Measurements from ENCODE around the gene GIMAP7. TPM values are rescaled to one million over a fixed set of nuclear protein-coding genes. Genes with fewer than 3 reads are reported as not detected.
A peak's percentile ranks its signal among the peaks of the same experiment; 100 is the strongest.

Gene GIMAP7
- total RNA-seq, 4 donors from 2014 or later = 4.8 to 16.5 (median 8.5) TPM

GRCh38 chr7:150566572-150566971 lies 51.9 kb downstream of the GIMAP7 start:
- H3K4me3 ChIP-seq = peak overlapping the region in 1 of 4 donors; percentile 29
- no peak for TF ChIP-seq CTCF (IDR thresholded peaks at IDR 0.05)
- no peak for TF ChIP-seq POLR2A (IDR thresholded peaks at IDR 0.05)
- H3K9me3 ChIP-seq = no peaks in the 10 kb centered on the region
- DNase-seq = no peak
- H3K27ac ChIP-seq = peak overlapping the region in 2 of 4 donors; percentile 61 to 83
- no peaks in the 10 kb centered on the region for H3K36me3 ChIP-seq
- no peaks in the 10 kb centered on the region for H3K4me1 ChIP-seq
- no peaks in the 10 kb centered on the region for H3K27me3 ChIP-seq

- H3K36me3 ChIP-seq = peaks cover 0 to 1% (median 0%) of the 10 kb centered on the region in 3 donors
- DNase-seq = peak in 1 of 3 donors; percentile 30
Observed at GRCh38 chr7:150567169-150567568, 52.5 kb downstream of the GIMAP7 start, which contains the start of gene GIMAP4. TSS of gene GIMAP4 (plus strand) at chr7:150567390. CDS start at chr7:150569902, 2,512 bp downstream.

GRCh38 chr7:150567871-150568301 lies 53.2 kb downstream of the GIMAP7 start:
- DNase-seq = no peak
- TF ChIP-seq CTCF (IDR thresholded peaks at IDR 0.05) (no peak), POLR2A (IDR thresholded peaks at IDR 0.05) (no peak)
- peak overlapping the region; percentile 61 to 83 (median 70) for H3K27ac ChIP-seq
- no peaks in the 10 kb centered on the region for H3K27me3 ChIP-seq
- H3K4me1 ChIP-seq = no peaks in the 10 kb centered on the region
- peak overlapping the region; percentile 29 to 52 (median 46) for H3K4me3 ChIP-seq
- H3K36me3 ChIP-seq = peaks cover 0 to 7% (median 0%) of the 10 kb centered on the region in 3 donors
- H3K9me3 ChIP-seq = no peaks in the 10 kb centered on the region

More at GRCh38 chr7:150567169-150567568, 52.5 kb downstream of the GIMAP7 start, which contains the start of gene GIMAP4:
- no peaks in the 10 kb centered on the region for H3K27me3 ChIP-seq
- H3K4me3 ChIP-seq = peak within 1 kb of the TSS; percentile 29 to 52 (median 46)
- no peaks in the 10 kb centered on the region for H3K4me1 ChIP-seq
- H3K9me3 ChIP-seq = no peaks in the 10 kb centered on the region
- TF ChIP-seq POLR2A (IDR thresholded peaks at IDR 0.05) (no peak), CTCF (IDR thresholded peaks at IDR 0.05) (no peak)
- peak within 1 kb of the TSS; percentile 61 to 83 (median 70) for H3K27ac ChIP-seq

GRCh38 chr7:150568714-150569113 lies 54.0 kb downstream of the GIMAP7 start:
- Histone ChIP-seq H3K36me3 (peaks cover 0 to 7% (median 0%) of the 10 kb centered on the region in 3 donors), H3K9me3 (no peaks in the 10 kb centered on the region), H3K4me1 (no peaks in the 10 kb centered on the region), H3K27me3 (no peaks in the 10 kb centered on the region), H3K27ac (peak overlapping the region; percentile 61 to 83 (median 70)), H3K4me3 (peak overlapping the region; percentile 29 to 52 (median 46))
- no peak for TF ChIP-seq POLR2A (IDR thresholded peaks at IDR 0.05)
- peak in 1 of 6 experiments; percentile 1 for TF ChIP-seq CTCF (IDR thresholded peaks at IDR 0.05)
- DNase-seq = no peak

GRCh38 chr7:150569245-150569955 lies 54.7 kb downstream of the GIMAP7 start:
- TF ChIP-seq CTCF (IDR thresholded peaks at IDR 0.05) (no peak), POLR2A (IDR thresholded peaks at IDR 0.05) (no peak)
- no peak for DNase-seq
- Histone ChIP-seq H3K36me3 (peaks cover 0 to 7% (median 0%) of the 10 kb centered on the region in 3 donors), H3K4me3 (peak overlapping the region; percentile 29 to 52 (median 46)), H3K27ac (peak overlapping the region; percentile 31 to 74 (median 64)), H3K9me3 (no peaks in the 10 kb centered on the region), H3K27me3 (no peaks in the 10 kb centered on the region), H3K4me1 (no peaks in the 10 kb centered on the region)

Other genes with a start within 250 kb of the GIMAP7 start
- gene LRRC61, start 191.5 kb upstream of the GIMAP7 start, total RNA-seq = 10 to 100 TPM; 19.3 to 22.1 (median 20.0) TPM
- 10 to 100 TPM; 34.5 to 70.4 (median 56.8) TPM for gene ACTR3C, start 191.3 kb upstream of the GIMAP7 start, total RNA-seq
- gene RARRES2, start 173.2 kb upstream of the GIMAP7 start, total RNA-seq = 10 to 100 TPM; 21.5 to 99.9 (median 27.1) TPM
- 100 to 1,000 TPM; 138 to 209 (median 159) TPM for gene REPIN1, start 146.1 kb upstream of the GIMAP7 start, total RNA-seq
- gene ZNF775, start 135.5 kb upstream of the GIMAP7 start, total RNA-seq = 1 to 10 TPM; 1.7 to 2.8 (median 2.5) TPM
- 10 to 100 TPM in 1 of 4 donors, 1 to 10 TPM in 2, under 1 TPM in 1; 0.88 to 19.8 (median 5.2) TPM for gene GIMAP8, start 64.2 kb upstream of the GIMAP7 start, total RNA-seq
- 10 to 100 TPM in 2 of 4 donors, 1 to 10 TPM in 2; 5.1 to 38.0 (median 14.6) TPM for gene GIMAP4, start 52.5 kb downstream of the GIMAP7 start, total RNA-seq
- 10 to 100 TPM in 2 of 4 donors, 1 to 10 TPM in 2; 7.0 to 35.5 (median 10.6) TPM for gene GIMAP6, start 117.5 kb downstream of the GIMAP7 start, total RNA-seq
- gene GIMAP2, start 170.8 kb downstream of the GIMAP7 start, total RNA-seq = 10 to 100 TPM in 1 of 4 donors, 1 to 10 TPM in 3; 4.8 to 17.3 (median 9.1) TPM
- gene GIMAP1, start 201.7 kb downstream of the GIMAP7 start, total RNA-seq = 1 to 10 TPM; 1.8 to 7.4 (median 3.6) TPM
- gene GIMAP5, start 222.5 kb downstream of the GIMAP7 start, total RNA-seq = 10 to 100 TPM; 11.9 to 47.0 (median 24.4) TPM